Activated CD4-positive, alpha-beta T cell treated with anti-CD3 and anti-CD28 coated beads, Interleukin-2, amount 50 U/mL, for 48 hours (primary cell): ENCODE measurements around the gene SAP30.
A peak's percentile ranks its signal among the peaks of the same experiment; 100 is the strongest.

Experiments
- DNase-seq, 2 experiments: peaks; one replicate each; pipeline ENCODE4 v3.0.0-alpha.2; 2020

SAP30 gene, protein sequence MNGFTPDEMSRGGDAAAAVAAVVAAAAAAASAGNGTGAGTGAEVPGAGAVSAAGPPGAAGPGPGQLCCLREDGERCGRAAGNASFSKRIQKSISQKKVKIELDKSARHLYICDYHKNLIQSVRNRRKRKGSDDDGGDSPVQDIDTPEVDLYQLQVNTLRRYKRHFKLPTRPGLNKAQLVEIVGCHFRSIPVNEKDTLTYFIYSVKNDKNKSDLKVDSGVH

DNA sequence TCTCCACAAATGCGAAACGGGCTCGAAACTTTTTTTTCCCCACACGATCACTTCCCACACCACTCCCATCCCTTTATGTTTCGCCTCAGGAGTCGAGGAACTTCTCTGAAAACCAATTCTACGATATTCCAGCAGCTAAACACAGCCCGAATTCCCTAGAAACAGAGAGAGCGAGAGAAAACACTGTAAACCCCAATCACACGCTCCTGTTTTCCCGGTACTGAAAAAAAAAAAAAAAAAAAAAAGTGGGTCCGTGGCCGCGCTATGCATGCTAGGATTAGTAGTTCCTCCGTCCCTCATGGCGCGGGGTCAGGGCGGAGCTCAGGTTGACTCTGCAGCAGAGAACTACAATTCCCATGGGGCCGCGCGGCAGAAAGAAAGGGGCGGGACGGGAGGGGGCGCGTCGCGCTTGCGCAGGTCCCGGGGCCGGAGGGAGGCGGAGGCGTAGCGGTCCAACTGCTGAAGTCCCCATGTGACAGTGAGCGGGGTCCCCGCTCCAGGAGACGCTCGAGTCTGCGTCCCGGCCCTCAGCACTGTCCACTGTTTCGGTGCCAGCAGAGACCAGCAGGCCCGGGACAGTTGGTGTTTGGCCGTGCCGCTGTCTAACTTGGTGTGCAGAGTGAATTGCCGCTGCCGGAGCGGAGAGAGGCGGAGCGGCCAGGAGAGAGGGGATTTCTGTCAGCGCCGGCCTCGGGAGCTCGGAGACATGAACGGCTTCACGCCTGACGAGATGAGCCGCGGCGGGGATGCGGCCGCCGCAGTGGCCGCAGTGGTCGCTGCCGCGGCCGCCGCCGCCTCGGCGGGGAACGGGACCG, at the start of gene SAP30:
TSS of gene SAP30 (plus strand) at position 478 of the 815 bp plus-strand sequence. CDS start at position 707, 229 bp downstream.
- peak; percentile 96 for DNase-seq

- DNase-seq, result no peak
Measured at GRCh38 chr4:173325007-173325736, 45.6 kb upstream of the SAP30 start.

DNA sequence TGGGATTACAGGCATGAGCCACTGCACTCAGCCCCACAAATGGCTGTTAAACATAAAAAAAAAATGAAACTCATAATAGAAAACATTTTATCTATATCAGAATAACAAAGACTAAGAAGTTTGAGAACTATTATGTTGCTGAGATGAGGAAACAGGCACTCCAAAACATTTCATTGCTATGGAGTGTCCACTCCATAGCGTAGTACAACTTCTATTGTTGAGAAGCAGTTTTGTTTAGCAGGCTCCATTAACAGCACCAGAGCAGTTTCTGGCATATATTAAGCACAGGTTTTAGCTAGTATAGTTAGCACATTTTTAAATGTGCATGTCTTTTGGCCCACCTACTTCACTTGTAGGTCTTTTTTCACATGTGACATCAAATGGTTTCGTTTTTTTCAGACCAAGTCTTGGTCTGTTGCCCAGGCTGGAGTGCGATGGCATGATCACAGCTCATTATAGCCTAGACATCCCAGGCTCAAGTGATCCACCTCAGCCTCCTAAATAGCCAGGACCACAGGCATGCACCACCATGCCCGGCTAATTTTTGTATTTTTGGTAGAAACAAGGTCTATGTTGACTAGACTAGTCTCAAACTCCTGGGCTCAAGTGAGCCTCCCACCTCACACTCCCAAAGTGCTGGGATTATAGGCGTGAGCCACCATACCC, 42.4 kb upstream of the SAP30 start:
- DNase-seq, result no peak

- no peak for DNase-seq
Measured at GRCh38 chr4:173330590-173330989, 40.2 kb upstream of the SAP30 start.

DNA sequence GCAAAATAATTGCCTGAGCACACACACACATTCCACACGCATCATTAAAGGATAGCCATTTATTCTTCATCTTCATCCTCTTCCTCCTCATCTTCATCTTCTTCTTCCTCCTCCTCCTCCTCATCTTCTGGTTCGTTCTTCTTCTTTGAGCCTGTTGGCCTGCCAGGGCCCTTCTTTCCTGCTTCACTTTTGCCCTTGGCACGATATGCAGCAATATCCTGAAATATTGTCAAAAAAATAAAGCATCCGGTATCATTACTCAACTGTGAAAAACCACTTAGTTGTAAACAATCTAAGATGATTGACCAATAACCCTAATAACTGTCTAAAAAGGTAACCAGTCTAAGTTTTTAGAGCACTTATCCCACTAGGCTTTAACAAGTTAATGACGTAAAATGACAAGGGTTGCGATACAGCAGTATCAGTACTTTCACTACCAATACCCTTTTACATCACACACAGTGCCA, 38.7 kb upstream of the SAP30 start:
- DNase-seq, result no peak

DNA sequence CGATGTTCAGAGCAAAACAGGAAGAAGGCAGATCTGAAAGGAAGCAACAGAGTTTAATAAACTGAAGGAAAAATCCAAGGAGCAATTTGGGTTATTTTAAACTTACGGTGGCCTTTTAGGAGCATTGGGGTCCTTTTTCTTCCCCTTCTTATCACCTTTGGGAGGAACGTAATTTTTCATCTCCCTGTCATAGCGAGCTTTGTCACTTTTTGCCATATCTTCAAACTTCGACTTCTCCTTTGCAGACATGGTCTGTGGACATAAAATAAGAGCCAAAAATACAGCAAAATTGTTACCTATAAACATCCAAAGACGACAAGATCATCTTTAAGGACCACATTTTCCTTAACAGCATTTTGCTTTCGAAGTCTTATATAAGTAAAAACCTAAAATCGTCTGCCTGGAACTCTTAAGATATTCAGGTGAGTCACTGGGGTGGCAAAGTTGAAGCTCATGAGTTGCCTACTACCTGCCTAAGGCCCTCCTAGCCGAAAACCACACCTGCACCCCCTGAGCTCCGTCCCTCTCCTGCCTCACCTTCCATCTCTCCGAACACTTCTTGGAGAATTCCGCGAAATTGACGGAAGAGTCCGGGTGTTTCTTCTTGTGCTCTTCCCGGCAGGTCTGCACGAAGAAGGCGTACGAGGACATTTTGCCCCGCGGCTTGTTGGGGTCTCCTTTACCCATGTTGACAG, 37.6 kb upstream of the SAP30 start:
- no peak for DNase-seq

- peak; percentile 43 to 50 for DNase-seq
Measured at GRCh38 chr4:173333658-173334084, 37.1 kb upstream of the SAP30 start.

DNA sequence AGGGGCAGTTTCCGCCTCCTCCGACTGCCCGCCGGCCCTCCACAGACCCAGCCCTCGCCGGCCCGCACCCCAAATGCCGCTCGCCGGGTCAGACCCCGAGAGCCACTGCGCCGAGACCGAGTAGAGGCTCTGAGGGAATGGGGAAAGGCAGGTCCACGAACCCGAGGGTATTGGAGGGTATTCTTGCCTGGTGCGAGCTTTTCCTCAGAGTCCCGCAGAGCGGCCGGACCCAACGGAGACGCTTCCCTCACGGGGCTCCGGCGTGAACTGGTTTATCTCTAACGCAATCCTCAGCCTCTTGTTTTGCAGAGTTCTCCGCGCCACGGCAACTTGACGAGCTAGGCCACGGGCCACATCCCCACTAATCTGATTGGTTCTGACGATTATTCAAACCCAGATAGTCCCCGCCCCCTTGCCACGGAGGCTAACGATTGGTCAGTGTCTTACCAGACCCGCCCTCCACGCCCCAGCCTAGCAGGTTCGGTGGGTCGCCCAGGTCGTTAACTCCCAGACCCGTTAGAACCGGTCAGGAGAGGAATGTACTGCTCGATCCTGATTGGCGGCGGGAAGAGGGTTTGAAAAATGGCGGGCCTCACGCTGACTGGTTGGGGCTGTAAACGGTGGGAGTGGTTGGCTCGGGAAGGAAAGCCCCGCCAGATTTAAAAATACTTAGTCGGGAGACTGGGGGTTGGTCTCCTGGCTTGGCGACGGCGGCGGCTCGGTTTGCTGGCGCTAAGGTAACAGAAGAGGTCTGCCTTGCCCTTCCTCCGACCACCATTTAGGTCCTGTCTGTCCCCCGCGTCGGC, 36.5 kb upstream of the SAP30 start, which contains the start of gene HMGB2:
TSS of gene HMGB2 (minus strand) at position 274 of the 806 bp plus-strand sequence. CDS start 709 bp downstream, outside the sequence.
- peak; percentile 100 for DNase-seq

GRCh38 chr4:173334891-173335752, 35.6 kb upstream of the SAP30 start:
- peak; percentile 67 to 72 for DNase-seq

GRCh38 chr4:173337463-173337862, 33.3 kb upstream of the SAP30 start:
- no peak for DNase-seq

- DNase-seq, result no peak
Measured at GRCh38 chr4:173343832-173344397, 26.8 kb upstream of the SAP30 start.

DNA sequence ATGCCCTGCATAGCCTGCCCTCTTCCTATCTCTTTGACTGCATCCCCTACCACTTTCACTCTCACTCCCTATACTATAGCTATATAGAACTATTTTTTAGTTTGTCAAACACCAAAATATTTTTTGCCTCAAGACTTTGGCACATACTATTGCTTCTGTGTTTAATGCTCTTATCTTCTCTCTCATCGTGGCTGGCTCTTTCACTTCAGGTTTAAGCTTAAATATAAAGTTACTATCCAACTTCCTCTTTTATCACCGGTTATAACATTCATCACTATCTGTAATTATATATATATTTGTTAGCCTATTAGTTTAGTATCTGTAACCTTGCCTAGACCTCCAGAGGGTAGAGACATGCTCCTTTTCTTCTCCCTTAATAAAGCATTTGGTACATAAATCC, 25.1 kb upstream of the SAP30 start:
- no peak for DNase-seq

DNA sequence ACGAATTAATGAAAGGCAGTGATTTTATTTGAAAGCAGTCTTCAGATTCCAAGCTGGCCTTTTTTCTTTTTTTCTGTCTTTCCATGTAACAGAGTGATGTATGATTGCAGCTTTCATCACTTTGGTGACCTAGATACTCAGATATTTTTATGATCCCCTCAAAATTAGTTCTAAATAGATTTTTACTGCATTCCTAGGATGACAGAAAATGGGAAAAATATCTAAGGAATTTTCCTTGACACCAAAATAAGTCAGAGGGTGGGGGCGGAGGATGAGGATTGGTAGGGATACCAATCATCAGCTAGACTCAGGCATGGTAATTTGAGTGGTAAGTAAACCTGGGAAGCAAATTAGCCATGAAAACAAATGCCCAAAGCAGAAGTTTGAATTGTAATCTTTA, 24.7 kb upstream of the SAP30 start:
- no peak for DNase-seq

DNA sequence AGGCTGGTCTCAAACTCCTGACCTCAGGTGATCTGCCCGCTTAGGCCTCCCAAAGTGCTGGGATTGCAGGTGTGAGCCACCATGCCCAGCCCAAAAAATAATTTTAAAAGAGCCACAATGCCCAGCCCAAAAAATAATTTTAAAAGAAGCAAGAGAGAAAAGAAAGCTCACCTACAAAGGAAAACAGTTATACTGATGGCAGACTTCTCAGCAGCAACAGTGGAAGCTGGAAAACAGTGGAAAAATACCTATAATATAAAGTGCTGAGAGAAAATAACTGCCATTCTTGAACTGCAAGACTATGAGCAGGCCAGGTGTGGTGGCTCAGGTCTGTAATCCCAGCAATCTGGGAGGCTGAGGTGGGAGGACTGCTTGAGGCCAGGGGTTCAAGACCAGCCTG, 23.3 kb upstream of the SAP30 start:
- no peak for DNase-seq

DNA sequence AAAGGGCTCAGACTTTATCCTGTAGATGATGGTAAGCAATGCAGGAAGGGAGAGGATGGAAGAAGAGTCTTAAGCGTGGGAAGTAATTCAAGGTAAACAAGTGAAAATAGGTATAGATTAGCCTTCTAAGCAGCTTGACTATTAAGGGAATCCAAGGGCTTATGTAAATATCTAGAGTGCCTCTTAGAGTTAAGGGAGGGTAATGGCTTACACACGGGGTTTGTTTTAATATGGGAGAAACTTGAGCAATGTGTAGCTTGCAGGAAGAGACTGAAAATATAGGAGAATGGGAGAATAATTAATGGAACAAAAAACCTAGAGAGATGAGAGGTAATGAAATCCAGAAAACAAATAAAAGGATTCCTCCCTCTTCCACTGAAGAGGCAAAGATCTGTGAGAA, 12.8 kb upstream of the SAP30 start:
- no peak for DNase-seq

DNA sequence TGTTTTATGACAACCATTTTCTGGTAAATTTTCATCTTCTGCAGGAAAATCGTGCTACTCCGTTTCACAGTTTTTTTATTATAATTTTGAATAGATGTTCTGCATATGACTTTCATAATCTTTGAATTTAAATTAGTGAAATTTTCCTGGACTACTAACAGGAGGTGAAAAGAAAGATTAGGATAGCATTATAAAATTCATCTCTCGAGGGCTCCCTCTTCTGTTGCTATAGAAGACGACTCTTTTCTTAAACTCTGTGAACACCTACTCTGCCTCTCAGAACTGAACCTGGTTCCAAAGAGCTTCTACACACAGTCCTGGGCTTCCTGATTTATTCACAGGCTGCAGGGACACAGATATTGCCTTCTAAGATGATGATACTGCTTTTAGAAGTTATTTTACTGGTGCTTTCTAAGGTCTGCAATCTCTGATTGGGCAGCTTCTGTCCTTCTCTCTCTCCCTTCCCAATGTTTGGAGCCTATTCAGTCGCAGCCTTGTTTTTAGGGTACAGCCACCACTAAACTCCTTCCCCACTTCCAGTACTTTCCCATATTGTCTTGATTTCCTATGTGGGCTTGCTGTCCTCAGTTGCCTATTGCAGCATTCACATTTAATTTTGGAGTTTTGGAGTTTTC, 10.1 kb upstream of the SAP30 start:
- no peak for DNase-seq

- no peak for DNase-seq
Measured at GRCh38 chr4:173362666-173363065, 8.1 kb upstream of the SAP30 start.

DNA sequence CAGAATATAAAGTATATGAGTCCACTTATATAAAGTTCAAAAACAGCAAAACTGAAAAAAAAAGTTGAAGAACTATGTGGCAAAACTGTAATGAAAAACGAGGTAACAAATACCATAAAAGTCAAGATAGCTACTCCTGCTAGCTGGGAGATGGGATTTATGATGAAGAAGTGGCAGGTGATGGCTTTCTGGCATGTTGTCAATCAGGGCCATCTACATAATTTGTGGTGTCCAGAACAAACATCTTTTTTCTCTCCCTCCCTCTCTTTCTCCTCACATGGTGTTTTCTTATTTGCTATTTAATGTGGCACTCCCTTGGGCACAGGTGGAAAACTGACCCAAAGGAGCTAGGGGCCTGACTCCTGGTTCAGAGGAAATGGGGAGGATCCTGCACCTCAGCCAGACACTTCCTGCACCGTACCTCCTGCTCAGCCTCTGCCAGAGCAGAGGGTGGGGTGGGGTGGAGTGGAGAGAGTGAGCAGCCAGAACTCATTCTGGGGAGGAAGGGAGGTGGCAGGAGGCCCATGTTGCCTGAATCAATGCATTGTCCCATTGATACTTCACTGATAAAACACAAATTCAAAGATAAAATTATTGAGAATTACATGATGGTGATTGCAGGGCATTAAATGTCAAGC, 5.3 kb upstream of the SAP30 start:
- peak in 1 of 2 experiments; percentile 5 for DNase-seq

GRCh38 chr4:173367285-173367684, 3.5 kb upstream of the SAP30 start:
- DNase-seq, result no peak
